GM19193 (cell line): ENCODE results near the gene SPIB.

Experiments used
- POLR2A ChIP-seq: IDR thresholded peaks from 4 replicates; pipeline ENCODE4 v1.6.1; 2011; ENCODE audit not compliant: insufficient read depth, insufficient read length; ENCODE audit errors: extremely low read depth

The SPIB gene

DNA sequence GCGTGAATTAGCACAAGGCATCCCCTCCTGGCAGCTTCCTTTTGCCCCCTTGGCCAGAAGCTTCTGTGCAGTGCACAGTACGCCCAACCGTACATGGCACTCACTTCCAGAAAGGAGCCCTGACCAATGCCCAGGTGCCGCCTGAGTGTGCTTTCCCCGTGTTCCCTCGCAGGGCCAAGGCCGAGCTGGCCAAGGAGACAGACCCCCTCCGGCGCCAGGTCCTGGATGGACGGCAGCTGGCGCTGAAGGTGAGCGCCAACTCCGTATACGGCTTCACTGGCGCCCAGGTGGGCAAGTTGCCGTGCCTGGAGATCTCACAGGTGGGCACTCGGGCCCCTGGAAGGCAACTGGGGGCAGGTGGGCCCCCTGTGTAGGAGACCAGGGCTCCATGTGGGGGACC lies 9.4 kb upstream of the SPIB start:
- TF ChIP-seq POLR2A, result no peak

DNA sequence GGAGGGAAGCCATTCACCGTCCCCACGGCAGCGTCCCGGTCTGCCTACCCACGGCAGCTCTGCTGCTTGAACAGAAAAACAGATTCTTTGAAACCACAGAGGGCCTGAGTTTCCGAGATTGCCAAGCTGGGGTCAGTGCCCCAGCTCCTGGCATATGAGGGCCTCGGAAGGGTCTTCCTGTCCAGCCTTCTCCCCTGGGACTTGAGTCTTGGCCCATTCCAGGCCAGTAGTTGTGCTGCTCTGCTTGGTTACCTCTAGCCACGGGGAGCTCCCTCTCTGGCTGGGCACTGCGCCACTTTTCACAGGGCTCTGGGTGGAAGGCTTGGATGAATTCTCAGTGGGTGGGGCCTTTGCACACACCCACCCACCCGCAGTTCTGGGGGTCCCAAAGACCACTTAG lies 8.6 kb upstream of the SPIB start:
- no peak for TF ChIP-seq POLR2A

DNA sequence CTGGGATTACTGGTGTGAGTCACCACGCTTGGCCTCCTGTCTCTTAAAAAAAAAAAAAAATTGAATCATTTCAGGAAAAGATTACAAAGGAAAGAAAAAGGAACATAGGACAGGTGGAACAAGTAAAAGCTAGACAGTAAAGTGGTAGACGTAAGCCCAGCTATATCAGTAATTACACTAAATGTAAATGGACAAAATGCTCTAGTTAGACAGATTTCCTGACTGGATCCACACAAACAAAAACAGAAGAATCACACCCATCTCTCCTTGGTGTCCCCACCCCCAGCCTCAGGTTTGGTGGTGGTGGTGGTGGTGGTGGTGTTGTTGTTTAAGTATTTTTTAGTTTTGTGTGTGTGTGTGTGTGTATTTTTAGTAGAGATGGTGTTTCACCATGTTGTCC lies 6.3 kb upstream of the SPIB start:
- no peak for TF ChIP-seq POLR2A

DNA sequence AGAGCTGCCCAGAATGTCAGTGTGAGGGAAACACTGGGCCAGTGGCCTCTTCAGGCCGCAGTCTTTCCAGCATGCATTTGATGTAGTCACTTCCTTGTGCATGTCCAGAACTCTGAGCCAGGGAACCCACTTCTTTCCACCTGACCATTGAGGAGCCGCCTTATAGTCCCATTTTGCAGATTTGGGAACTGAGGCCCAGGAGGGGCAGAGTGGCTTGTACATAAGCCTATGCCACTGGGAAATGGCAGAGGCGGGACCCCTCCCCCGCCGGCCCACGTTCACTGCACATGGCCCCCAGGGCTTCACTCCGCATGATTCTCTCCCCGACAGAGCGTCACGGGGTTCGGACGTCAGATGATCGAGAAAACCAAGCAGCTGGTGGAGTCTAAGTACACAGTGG lies 5.6 kb upstream of the SPIB start:
- no peak for TF ChIP-seq POLR2A

DNA sequence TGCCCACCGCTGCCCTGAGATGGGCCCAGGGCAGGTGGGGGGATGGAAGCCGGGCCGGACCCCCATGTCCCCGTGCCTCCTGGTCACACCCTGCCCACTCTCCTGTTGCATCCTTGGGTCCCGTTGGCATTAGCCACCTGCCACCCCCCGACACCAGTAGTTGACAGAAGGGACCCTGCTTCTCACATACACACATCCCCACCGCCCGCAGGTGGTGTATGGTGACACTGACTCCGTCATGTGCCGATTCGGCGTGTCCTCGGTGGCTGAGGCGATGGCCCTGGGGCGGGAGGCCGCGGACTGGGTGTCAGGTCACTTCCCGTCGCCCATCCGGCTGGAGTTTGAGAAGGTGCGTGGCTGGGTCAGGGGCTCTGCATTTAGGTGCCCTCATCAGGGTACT lies 5.2 kb upstream of the SPIB start:
- no peak for TF ChIP-seq POLR2A

DNA sequence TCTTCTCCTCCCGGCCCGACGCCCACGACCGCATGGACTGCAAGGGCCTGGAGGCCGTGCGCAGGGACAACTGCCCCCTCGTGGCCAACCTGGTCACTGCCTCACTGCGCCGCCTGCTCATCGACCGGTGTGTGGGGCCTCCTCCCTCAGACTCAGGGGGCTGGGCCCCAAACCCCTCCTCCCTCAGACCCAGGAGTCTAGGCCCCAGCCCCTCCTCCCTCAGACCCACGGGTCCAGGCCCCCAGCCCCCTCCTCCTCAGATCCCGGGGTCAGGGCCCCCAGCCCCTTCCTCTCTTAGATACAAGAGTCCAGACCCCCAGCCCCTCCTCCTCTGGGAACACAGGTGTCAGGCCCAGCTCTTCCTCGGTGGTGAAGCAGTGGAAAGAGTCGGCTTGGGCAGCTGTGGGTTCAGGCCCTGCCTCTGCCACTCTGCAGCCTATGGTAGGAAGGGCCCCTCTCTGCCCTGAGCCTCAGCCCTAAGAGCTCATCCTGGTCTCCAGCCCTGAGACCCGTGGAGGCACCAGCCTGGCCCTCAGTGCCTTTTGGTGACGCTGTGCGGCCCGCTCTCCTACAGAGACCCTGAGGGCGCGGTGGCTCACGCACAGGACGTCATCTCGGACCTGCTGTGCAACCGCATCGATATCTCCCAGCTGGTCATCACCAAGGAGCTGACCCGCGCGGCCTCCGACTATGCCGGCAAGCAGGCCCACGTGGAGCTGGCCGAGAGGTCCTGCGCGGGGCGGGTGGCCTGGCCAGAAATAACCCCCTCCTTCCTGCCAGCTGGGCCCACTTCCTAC lies 3.7 kb upstream of the SPIB start:
- TF ChIP-seq POLR2A, result peak; percentile 54

DNA sequence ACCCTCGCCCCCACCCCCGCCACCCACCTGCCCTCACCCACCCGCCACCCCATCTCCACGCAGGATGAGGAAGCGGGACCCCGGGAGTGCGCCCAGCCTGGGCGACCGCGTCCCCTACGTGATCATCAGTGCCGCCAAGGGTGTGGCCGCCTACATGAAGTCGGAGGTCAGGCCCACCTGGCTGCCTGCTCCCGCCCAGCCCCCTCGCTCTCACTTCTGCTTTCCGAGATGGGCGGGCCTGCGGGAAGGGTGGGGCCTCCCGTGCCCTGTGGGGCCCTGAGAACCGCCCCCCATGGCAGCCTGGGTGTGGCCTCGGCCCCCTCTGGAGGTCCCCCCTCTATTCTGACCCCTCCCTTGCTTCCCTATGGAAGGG lies 3.1 kb upstream of the SPIB start:
- TF ChIP-seq POLR2A, result peak; percentile 52

DNA sequence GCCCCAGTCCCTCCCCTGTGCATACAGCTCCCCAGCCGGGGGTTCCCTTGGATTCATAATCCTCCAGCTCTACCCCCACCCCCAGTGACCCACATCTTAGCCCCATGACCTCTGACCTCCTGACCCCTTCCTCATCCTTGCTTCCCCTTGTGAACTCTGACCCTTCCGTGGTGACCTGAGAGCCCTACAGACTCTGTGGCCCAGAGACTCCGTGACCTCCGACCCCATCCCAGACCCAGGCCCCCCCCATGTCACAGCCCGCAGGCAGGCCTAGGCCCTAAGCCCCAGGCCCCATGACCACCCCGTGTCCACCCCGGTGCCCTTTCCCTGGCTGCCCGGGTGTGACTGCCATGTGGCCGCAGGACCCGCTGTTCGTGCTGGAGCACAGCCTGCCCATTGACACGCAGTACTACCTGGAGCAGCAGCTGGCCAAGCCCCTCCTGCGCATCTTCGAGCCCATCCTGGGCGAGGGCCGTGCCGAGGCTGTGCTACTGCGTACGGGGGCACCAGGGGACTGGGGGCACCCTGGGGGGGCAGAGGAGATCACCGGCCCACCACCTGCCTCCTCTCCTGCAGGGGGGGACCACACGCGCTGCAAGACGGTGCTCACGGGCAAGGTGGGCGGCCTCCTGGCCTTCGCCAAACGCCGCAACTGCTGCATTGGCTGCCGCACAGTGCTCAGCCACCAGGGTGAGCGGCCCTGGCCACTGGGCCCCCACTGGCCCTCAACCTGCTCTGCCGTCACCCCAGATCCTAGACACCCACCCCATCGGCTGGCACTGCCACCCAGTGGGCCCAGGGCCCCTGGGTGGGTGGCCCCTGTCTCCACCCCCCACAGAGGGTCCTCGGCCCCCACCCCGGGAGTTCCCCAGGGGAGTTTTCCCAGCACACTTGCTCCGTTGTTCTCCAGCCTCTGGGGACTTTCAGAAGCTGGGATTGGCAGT lies 2.4 kb upstream of the SPIB start:
- no peak for TF ChIP-seq POLR2A

DNA sequence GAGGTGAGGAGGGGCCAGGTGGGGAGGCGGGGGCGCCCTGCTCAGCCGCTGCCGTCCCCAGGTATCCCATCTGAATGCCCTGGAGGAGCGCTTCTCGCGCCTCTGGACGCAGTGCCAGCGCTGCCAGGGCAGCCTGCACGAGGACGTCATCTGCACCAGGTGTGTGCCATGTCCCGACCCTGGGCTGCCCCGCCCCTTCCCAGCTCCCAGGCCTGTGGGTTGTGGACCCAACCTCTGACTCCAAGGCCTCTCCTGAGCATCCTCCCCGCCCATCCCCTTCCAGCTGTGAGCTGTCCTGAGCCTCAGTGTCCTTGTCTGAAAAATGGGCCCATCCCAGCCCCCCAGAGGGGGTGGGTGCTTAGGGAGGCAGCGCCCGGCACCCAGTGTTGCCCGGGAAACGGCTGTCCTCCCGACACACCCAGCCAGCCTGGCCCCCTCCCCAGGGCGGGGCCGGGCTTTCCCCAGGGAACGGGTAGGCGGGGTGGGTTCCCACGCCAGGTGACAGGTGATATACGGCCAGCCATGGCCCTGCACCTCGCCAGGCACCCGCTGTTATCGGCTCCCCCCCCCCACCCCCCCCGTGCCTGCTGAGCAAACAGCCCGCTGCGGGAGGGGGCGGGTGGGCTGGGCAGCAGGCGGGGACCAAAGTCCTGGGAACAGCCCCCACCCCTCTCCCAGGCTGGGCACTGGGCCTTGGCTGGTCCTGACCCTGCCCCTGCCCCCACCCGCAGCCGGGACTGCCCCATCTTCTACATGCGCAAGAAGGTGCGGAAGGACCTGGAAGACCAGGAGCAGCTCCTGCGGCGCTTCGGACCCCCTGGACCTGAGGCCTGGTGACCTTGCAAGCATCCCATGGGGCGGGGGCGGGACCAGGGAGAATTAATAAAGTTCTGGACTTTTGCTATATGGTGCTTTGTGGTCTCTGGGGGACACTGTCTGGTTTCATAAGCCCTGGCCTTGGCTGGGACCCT lies 1.3 kb upstream of the SPIB start:
- peak; percentile 33 for TF ChIP-seq POLR2A

DNA sequence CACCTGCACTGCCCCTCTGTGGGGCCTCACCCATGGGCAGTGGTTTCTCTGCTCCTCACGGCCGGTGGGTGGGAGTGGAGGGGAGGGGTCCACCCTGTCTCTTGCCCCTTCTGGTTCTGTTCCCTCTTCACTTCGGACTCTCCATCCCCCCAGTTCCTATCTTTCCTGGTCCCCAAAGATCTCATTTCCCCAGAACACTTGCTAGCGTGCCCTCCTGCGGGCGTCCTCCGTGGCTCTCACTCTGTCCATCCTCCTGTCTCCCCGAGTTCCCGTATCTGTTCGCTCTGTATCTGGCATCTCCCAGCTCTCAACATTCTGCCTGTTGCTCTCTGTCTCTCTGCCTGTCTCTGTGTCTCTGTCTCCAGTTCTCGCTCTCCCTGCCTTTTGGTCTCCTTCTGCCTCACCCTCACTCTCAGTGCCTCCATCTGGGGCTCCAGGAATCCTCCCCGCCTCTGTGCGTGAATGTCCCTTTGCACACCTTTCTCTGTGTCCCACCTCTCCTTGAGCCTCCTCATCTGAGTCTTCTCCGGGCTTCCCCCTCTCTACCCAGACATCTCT lies 363 bp downstream of the SPIB start:
- no peak for TF ChIP-seq POLR2A

DNA sequence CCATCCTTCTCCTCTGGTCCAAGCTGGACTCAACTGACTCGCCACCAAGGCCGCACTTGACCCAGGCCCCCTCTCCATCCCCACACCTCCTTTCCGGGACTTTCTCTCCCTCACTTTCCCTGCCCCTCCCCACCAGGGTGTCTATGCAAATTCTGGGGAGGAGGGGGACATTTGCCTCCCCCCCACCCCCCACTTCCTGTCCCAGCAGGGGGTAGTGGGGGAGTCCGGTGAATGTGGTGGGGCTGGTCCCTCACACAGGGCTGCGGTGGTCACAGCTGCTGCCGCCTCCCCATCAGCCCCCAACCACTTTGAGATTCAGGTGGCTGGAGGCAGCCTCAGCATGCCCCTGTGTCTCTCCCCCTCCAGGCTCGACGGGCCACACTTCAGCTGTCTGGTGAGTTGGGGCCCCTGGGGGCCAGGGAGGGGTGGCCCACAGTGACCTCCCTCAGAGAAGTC lies 870 bp downstream of the SPIB start:
- TF ChIP-seq POLR2A, result peak; percentile 49

DNA sequence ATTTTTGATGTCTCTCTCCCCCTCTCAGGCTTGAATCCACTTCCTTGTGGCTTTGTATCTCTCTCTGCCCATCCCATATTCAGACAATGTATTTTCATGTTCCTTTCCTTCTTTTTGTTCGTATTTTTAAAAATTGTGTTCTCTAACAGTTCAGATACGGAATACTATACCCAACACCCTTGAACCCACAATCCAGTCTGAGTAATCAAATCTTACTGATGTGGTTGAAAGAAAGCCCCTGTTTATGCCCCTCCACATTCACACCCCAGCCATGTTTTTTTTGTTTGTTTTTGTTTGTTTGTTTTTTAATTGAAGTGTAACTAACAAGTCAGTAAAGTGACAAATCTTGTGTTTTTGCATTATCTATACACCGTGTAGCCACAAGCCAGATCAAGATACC lies 1.4 kb downstream of the SPIB start:
- no peak for TF ChIP-seq POLR2A

DNA sequence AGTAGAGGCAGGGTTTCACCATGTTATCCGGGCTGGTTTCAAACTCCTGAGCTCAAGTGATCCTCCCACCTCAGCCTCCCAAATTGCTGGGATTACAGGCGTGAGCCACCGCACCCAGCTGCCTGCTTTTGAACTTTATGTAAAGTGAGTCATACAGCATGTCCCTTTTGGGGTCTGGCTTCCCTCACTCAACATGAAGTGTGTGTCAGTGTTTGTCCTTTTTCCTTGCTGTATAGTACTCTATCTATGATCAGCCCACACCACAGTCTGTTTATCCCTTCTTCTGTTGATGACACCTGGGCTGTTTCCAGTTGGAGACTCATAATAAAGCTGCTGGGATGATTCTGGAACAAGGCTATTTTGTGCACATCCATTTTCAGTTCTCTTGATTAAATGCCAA lies 2.1 kb downstream of the SPIB start:
- no peak for TF ChIP-seq POLR2A
